ENCODE data around the gene SMYD4. TPM values are rescaled to one million over a fixed set of nuclear protein-coding genes. Genes with fewer than 3 reads are reported as not detected.

Gene SMYD4
- polyA plus RNA-seq, 1 donor from 2014 or later: 6.8 TPM

GRCh38 chr17:1732241-1732832 is 97.4 kb downstream of the SMYD4 start:
- H3K4me3 ChIP-seq (ENCODE audit: low read length): no peak overlapping the region
- no peak overlapping the region for H3K27ac ChIP-seq (ENCODE audit: low read length)
- no peak overlapping the region for H2AFZ ChIP-seq (ENCODE audit: low read depth, low read length)
- no peaks in the 10 kb centered on the region for H3K9me3 ChIP-seq (ENCODE audit: low read length)
- no peaks in the 10 kb centered on the region for H3K27me3 ChIP-seq (ENCODE audit: insufficient read depth, low read depth, low read length)
- no peaks in the 10 kb centered on the region for H3K79me2 ChIP-seq (replicated peaks; ENCODE audit: insufficient read depth, low read length)
- H3K36me3 ChIP-seq (ENCODE audit: insufficient read depth, low read length): no peaks in the 10 kb centered on the region
- no peak overlapping the region for H3K9ac ChIP-seq (ENCODE audit: low read length)
- H4K20me1 ChIP-seq (ENCODE audit: insufficient read depth): no peaks in the 10 kb centered on the region
- no peaks in the 10 kb centered on the region for H3K9me2 ChIP-seq (ENCODE audit: insufficient read depth, low read length)
- no peak for TF ChIP-seq EZH2 (IDR thresholded peaks at IDR 0.05; ENCODE audit: borderline replicate concordance, insufficient read depth, low read length, poor library complexity, severe bottlenecking)
- TF ChIP-seq TAF1 (IDR thresholded peaks at IDR 0.05; ENCODE audit: low read depth): no peak
- no peak for TF ChIP-seq POLR2AphosphoS5 (IDR thresholded peaks at IDR 0.05)
- no peak for TF ChIP-seq EP300 (conservative IDR thresholded peaks at IDR 0.05; ENCODE audit: poor library complexity, severe bottlenecking)
- no peak for TF ChIP-seq MXI1 (conservative IDR thresholded peaks at IDR 0.05; ENCODE audit: poor library complexity, severe bottlenecking)
- TF ChIP-seq, protein P1, sequence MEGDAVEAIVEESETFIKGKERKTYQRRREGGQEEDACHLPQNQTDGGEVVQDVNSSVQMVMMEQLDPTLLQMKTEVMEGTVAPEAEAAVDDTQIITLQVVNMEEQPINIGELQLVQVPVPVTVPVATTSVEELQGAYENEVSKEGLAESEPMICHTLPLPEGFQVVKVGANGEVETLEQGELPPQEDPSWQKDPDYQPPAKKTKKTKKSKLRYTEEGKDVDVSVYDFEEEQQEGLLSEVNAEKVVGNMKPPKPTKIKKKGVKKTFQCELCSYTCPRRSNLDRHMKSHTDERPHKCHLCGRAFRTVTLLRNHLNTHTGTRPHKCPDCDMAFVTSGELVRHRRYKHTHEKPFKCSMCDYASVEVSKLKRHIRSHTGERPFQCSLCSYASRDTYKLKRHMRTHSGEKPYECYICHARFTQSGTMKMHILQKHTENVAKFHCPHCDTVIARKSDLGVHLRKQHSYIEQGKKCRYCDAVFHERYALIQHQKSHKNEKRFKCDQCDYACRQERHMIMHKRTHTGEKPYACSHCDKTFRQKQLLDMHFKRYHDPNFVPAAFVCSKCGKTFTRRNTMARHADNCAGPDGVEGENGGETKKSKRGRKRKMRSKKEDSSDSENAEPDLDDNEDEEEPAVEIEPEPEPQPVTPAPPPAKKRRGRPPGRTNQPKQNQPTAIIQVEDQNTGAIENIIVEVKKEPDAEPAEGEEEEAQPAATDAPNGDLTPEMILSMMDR (IDR thresholded peaks at IDR 0.05; ENCODE audit: poor library complexity, severe bottlenecking): no peak
- TF ChIP-seq, protein P2, sequence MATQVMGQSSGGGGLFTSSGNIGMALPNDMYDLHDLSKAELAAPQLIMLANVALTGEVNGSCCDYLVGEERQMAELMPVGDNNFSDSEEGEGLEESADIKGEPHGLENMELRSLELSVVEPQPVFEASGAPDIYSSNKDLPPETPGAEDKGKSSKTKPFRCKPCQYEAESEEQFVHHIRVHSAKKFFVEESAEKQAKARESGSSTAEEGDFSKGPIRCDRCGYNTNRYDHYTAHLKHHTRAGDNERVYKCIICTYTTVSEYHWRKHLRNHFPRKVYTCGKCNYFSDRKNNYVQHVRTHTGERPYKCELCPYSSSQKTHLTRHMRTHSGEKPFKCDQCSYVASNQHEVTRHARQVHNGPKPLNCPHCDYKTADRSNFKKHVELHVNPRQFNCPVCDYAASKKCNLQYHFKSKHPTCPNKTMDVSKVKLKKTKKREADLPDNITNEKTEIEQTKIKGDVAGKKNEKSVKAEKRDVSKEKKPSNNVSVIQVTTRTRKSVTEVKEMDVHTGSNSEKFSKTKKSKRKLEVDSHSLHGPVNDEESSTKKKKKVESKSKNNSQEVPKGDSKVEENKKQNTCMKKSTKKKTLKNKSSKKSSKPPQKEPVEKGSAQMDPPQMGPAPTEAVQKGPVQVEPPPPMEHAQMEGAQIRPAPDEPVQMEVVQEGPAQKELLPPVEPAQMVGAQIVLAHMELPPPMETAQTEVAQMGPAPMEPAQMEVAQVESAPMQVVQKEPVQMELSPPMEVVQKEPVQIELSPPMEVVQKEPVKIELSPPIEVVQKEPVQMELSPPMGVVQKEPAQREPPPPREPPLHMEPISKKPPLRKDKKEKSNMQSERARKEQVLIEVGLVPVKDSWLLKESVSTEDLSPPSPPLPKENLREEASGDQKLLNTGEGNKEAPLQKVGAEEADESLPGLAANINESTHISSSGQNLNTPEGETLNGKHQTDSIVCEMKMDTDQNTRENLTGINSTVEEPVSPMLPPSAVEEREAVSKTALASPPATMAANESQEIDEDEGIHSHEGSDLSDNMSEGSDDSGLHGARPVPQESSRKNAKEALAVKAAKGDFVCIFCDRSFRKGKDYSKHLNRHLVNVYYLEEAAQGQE (IDR thresholded peaks at IDR 0.05; ENCODE audit: borderline replicate concordance): no peak
- TF ChIP-seq RAD21 (conservative IDR thresholded peaks at IDR 0.05): no peak
- no peak for TF ChIP-seq SMC3 (conservative IDR thresholded peaks at IDR 0.05; ENCODE audit: poor library complexity)
- no peaks in the 10 kb centered on the region for H3F3A ChIP-seq (ENCODE audit: insufficient read depth, low read length, poor library complexity, severe bottlenecking)
- H3K4me2 ChIP-seq (ENCODE audit: low read length): no peak overlapping the region

GRCh38 chr17:1731194-1731506 is 98.6 kb downstream of the SMYD4 start:
- Histone ChIP-seq H3K9ac (ENCODE audit: low read length) (no peak overlapping the region), H3K4me3 (ENCODE audit: low read length) (no peak overlapping the region), H3K4me2 (ENCODE audit: low read length) (no peak overlapping the region), H3K27me3 (ENCODE audit: insufficient read depth, low read depth, low read length) (no peaks in the 10 kb centered on the region), H4K20me1 (ENCODE audit: insufficient read depth) (no peaks in the 10 kb centered on the region), H3K79me2 (replicated peaks; ENCODE audit: insufficient read depth, low read length) (no peaks in the 10 kb centered on the region), H2AFZ (ENCODE audit: low read depth, low read length) (no peak overlapping the region), H3K27ac (ENCODE audit: low read length) (no peak overlapping the region), H3K9me3 (ENCODE audit: low read length) (no peaks in the 10 kb centered on the region), H3K9me2 (ENCODE audit: insufficient read depth, low read length) (no peaks in the 10 kb centered on the region), H3K36me3 (ENCODE audit: insufficient read depth, low read length) (no peaks in the 10 kb centered on the region), H3F3A (ENCODE audit: insufficient read depth, low read length, poor library complexity, severe bottlenecking) (no peaks in the 10 kb centered on the region)
- TF ChIP-seq TAF1 (IDR thresholded peaks at IDR 0.05; ENCODE audit: low read depth): no peak
- TF ChIP-seq, protein P1 (IDR thresholded peaks at IDR 0.05; ENCODE audit: poor library complexity, severe bottlenecking): no peak
- TF ChIP-seq MXI1 (conservative IDR thresholded peaks at IDR 0.05; ENCODE audit: poor library complexity, severe bottlenecking): no peak
- no peak for TF ChIP-seq RAD21 (conservative IDR thresholded peaks at IDR 0.05)
- TF ChIP-seq POLR2AphosphoS5 (IDR thresholded peaks at IDR 0.05): no peak
- TF ChIP-seq, protein P2 (IDR thresholded peaks at IDR 0.05; ENCODE audit: borderline replicate concordance): no peak
- no peak for TF ChIP-seq EP300 (conservative IDR thresholded peaks at IDR 0.05; ENCODE audit: poor library complexity, severe bottlenecking)
- no peak for TF ChIP-seq EZH2 (IDR thresholded peaks at IDR 0.05; ENCODE audit: borderline replicate concordance, insufficient read depth, low read length, poor library complexity, severe bottlenecking)
- no peak for TF ChIP-seq SMC3 (conservative IDR thresholded peaks at IDR 0.05; ENCODE audit: poor library complexity)

All from neural cell (in vitro differentiated cells).